Stimulated activated CD8-positive, alpha-beta memory T cell treated with anti-CD3 and anti-CD28 coated beads, Interleukin-12 subunit alpha, Interleukin-12 subunit beta, amount 100 ng/mL, for 24 hours (primary cell): ENCODE results near the gene EIF3D.

Experiments
- DNase-seq: peaks from one replicate; pipeline ENCODE4 v3.0.0-alpha.2; 2020; ENCODE audit errors: extremely low read depth

Gene EIF3D, protein sequence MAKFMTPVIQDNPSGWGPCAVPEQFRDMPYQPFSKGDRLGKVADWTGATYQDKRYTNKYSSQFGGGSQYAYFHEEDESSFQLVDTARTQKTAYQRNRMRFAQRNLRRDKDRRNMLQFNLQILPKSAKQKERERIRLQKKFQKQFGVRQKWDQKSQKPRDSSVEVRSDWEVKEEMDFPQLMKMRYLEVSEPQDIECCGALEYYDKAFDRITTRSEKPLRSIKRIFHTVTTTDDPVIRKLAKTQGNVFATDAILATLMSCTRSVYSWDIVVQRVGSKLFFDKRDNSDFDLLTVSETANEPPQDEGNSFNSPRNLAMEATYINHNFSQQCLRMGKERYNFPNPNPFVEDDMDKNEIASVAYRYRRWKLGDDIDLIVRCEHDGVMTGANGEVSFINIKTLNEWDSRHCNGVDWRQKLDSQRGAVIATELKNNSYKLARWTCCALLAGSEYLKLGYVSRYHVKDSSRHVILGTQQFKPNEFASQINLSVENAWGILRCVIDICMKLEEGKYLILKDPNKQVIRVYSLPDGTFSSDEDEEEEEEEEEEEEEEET

DNA sequence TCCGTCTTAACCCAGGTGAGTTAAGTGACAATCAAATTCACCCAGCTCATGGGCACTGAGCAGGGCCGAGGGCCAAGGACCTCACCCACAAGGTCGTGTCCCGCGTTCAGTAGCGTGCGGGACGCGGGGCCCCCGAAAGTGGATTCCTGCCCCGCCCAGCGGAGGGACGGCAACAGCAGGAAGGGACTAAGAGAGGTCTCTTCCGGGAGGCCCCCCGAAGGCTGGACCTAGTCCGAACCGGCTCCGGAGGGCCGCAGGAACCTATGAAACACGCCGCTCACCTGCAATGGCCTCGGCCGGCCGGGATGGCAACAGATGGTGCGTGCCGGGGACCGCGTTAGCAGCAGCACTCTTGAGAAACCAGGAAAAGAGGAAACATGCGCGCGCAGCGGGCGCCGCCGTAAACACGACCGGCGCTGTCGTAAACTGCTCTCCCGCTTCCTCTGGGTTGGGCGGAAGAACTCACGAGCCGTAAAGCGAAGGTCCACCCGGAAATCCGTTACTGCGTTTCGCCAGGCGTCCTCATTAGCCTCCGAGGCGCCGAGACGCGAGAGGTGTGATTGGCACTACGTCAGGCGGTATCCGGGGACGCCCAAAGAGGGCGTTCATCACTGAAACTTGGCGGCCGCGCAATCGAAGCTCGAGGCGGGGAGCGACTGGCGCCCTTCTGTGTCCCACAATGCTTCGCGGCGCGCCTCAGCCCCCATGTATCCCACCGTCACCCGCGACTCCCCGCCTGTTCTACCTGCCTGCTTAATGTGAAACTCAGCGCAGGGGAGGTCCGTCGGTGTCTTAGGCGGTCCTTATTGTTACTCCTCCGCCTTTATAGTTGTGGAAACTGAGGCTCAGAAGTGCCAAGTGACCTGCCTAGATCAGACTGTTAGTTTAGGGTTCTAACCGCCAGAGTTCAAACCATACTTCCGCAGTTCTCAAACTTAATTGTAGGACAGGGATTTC, at the start of gene EIF3D:
TSS of gene EIF3D (minus strand) at position 372 of the 957 bp plus-strand sequence. CDS start 3,045 bp downstream, outside the sequence.
- peak; percentile 93 for DNase-seq

DNA sequence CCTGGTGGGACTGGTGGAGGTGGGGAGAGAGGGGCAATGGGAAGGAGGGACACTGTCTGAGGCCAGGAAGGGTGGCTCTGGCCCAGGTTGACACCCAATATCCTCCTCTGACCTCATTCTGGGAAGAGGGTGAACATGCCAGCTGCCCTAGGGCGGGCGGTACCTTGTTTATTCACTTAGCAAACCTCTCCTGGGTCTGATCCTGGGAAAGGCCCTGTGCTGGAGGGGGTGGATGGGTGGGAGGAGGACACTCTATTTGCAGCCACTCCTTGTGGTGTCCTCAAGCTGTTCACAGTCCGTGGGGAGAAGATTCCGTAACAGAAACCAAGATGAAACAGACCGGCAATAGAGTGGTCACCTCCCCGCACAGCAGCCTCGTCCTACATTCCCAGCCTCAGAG, 49.7 kb upstream of the EIF3D start:
- no peak for DNase-seq

DNA sequence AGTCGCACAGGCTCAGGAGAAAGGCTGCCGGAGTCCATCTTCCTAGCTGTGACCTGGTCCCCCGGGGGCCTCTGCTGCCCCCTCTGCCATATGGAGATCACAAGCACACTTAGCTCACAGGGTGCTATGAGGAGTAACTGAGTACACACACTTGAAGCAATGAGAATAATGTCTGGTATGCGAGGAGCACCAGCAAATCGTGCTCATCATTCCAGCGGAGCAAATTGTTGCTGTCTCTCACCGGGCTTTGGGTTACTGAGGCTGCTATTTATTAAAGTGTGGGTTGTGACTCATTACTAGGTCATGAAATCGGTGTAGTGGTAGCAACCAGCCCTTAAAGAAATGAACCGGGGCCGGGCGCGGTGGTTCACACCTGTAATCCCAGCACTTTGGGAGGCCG, 48.1 kb upstream of the EIF3D start:
- DNase-seq: no peak

DNA sequence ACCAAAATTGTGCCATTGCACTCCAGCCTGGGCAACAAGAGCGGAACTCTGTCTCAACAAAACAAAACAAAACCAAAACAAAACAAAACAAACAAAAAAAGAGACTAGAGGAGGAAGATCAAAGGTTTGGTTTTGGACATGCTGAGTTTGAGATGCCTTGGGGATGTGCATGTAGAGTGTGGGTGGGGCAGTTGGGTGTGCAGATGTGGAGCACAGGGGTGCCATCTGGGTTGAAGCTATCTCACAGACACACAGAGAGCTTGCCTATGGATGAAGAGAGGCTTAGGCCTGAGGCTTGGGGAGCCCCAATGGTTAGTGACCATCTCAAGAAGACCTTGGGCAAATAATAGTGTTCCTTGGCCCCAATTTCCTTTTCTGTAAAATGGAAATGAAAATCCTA, 45.8 kb upstream of the EIF3D start:
- DNase-seq: no peak

- DNase-seq: no peak
Observed at GRCh38 chr22:36573815-36574363, 44.9 kb upstream of the EIF3D start.

DNA sequence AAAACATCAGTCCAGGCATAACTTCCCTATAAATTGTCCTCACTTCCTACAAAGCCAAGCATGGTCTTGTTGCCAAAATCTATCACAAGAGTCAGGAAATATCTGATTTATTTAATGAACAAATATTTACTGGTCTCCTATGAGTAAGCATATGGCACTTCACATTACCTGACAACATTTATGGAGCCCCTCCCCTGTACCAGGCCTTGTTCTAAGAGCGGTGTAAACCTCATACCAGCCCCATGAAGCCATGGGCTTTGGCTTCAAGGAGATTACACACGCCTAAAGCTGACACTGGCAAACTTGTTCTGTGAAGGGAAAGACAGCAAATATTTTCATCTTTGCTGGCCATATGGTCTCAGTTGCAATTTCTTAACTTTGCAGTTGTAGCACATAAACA, 43.0 kb upstream of the EIF3D start:
- DNase-seq: no peak

- DNase-seq: no peak
Observed at GRCh38 chr22:36569999-36570398, 41.0 kb upstream of the EIF3D start.

GRCh38 chr22:36568846-36569245, 39.9 kb upstream of the EIF3D start:
- DNase-seq: no peak

DNA sequence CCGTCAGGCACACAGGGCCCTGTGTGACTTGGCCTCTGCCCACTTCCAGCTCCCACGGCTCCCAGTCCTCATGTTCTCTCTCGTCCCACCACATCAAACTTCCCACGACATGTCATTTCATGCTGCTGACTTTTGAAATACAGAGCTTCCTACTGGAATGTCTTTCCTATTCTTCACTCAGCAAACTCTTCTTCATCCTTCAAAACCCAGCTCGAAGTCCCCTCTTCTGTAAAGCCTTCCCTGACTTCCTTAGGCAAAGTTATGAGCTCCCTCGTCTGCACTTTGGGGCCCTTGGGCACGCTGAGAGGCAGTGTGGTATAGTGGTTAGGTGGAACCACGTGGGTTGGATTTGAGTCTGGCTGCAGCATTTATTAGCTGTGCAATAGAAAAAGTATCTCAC, 37.8 kb upstream of the EIF3D start:
- DNase-seq: no peak

- DNase-seq: no peak
Observed at GRCh38 chr22:36565686-36566085, 36.7 kb upstream of the EIF3D start.

DNA sequence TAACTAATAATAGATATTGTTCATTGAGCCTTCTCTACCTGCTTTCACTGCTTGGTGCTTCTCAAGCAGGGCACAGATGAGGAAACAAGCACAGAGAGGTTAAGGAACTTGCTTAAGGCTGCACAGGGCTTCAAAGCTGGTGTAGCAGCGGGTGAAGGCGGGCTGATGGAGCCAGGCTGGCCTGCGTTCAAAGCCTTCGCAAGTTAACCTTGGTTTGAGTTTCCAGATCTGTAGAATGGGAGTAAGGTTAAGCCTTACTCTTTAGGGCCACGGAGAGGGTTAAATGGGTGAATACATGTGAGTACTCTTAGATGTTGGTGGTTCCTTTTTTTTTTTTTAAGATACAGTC, 36.2 kb upstream of the EIF3D start:
- no peak for DNase-seq

- no peak for DNase-seq
Observed at GRCh38 chr22:36564422-36565158, 35.6 kb upstream of the EIF3D start.

- no peak for DNase-seq
Observed at GRCh38 chr22:36563898-36564297, 34.9 kb upstream of the EIF3D start.

DNA sequence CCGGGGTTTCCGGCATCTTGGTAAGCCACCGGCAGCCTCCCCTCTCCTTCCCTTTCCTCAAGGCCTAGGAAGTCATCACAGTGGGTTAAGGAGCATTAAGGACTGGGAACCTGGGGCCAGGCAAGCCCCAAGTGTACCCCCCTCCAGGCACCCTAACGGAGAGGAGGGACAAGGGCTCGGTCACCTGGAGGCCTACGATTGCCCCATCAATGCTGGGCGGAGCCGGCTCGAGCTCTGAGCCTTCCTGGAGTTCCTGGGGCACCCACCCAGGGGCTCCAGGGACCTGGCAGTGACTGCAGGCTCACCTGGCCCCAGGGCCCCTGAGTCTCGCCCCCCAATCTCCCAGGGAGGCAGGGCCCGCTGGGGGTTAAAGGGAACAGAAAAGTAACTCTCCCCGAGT, 34.5 kb upstream of the EIF3D start:
- no peak for DNase-seq

- no peak for DNase-seq
Observed at GRCh38 chr22:36563001-36563400, 34.0 kb upstream of the EIF3D start.

- DNase-seq: no peak
Observed at GRCh38 chr22:36562261-36562835, 33.4 kb upstream of the EIF3D start.

DNA sequence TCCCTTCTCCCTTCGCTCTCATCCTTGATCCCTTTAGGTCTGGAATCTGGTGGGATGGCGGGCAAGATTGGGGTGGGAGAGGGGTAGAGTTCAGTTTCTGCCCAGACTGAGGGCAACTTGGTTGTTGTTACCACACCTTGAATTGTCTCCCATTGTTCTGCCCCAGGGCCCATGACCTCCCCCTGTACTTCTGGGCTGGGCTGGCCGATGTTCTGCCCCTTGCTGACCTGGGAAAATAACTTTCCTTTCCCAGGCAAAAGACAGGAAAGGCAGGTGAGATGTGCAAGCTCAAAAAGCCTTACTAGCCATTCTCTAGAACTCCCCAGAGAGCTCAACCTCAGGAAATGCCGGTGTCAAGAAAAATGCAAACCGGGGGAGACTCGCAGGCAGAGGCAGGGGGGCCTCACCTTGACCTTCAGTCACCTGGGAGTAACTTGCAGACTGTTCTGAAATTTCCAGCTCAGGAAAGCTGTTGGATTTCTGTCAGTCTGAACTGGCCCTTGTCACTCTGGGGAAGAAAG, 32.4 kb upstream of the EIF3D start:
- DNase-seq: no peak

GRCh38 chr22:36560001-36560400, 31.0 kb upstream of the EIF3D start:
- no peak for DNase-seq

DNA sequence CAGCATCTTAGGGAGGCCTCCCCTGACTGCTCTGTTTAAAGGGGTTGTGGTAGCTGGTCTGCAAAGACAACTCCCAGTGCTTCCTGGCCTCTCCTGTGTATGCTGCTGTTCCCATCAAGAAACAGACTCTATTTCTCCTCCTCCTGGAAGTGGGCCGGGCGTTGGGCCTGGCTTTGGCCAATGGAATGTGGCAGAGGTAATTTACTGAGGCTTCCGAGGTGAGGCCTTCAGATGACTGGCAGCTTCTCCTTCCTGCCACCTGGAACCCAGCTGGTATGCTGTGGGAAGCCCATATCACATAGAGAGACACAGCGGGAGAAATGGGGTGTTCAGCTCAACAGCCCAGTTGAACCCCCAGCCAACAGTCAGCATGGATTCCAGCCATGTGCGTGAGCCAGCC, 25.1 kb upstream of the EIF3D start:
- no peak for DNase-seq

GRCh38 chr22:36552289-36552688, 23.3 kb upstream of the EIF3D start:
- DNase-seq: no peak
